Urothelium cell line (cell line): ENCODE results near the gene ZNF618.
"Not testable (repeated sequence)": the region's sequence is repeated elsewhere in the genome, so short reads cannot be mapped to it uniquely, and the experiment has no call there.

Source experiments
- DNase-seq: peaks from one replicate; pipeline ENCODE4 v3.0.0; 2011; ENCODE audit warnings: low spot score, mixed read lengths
- FAIRE-seq: peaks from 2 replicates; lab custom pipeline; 2011; peaks lifted over from hg19 to GRCh38; lab: Jason Lieb, UNC

The ZNF618 gene

DNA sequence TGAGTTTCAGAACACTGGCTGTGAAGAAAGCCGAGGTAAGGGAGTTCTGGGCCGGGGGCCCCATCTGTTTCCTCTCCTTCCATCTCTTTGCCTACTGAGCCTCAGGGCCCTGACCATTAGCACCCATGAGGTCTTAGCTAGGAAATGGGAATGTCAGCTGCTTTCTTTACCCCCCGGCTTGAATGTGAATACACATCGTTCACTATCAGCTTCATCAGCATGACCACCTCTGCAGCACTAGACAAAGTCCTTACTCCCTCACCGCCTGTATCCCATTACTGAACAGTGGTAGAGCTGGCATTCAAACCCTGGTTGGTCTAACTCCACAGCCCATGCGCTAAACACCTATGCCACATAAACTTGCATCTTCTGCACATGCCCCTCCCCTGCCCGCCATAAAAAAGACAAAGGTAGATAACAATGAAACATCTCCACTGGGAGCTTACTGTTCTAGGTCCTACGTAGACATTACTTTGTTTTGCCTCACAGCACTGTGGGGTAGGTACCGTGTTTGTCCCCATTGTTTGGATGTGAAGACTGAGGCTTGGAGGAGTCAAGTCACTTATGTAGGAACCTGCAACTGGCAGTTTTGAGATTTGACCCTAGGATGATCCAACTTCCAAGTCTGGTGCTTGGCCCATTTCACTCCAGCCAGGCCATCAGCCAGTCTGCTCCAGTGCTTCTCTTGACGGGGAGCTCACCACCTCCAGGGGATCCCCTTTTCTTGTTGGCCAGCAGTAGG lies 108.7 kb downstream of the ZNF618 start:
- FAIRE-seq, result no peak
- no peak for DNase-seq

- no peak for FAIRE-seq
Measured at GRCh38 chr9:113985968-113986585, 110.0 kb downstream of the ZNF618 start.

GRCh38 chr9:113986931-113987330 lies 110.8 kb downstream of the ZNF618 start:
- DNase-seq, result no peak

More at GRCh38 chr9:113985968-113986585, 110.0 kb downstream of the ZNF618 start:
- DNase-seq, result peak; percentile 20

GRCh38 chr9:113987526-113987925 lies 111.4 kb downstream of the ZNF618 start:
- FAIRE-seq (no peak), DNase-seq (no peak)

More at GRCh38 chr9:113986931-113987330, 110.8 kb downstream of the ZNF618 start:
- no peak for FAIRE-seq

GRCh38 chr9:113988385-113989016 lies 112.4 kb downstream of the ZNF618 start:
- DNase-seq (no peak), FAIRE-seq (no peak)

DNA sequence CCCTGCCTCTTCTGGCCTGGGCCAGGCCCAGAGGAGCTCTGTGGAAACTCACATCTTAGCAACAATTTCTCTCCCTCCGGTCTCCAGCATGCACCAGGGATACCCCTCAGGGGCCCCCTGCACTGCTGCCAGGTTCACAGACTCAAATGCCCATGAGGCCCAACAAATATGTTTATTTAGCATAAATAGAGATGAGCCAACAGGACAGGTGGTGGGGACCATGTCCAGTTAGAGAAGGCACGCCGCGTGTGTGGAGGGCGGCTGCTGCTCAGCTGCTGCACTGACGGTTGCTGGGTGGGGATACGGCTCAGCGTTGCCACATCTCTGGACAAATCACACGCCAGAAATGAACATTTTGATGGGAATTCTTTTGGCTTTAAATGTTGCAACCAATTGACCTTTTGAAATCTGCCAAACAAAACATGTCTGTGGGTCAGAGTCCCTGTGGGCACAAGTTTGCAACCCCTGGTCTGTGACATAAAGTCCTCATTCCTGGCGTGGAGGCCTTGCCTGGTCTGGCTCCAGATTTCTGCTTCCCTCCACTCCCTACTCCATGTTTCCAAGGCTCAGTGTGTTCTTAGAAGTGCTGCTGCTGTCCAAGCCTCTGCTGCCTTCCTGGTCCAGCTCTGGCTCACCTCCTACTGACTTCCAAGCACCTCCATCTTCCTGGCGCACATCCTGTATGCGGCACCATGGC lies 113.1 kb downstream of the ZNF618 start:
- DNase-seq, result no peak
- no peak for FAIRE-seq

DNA sequence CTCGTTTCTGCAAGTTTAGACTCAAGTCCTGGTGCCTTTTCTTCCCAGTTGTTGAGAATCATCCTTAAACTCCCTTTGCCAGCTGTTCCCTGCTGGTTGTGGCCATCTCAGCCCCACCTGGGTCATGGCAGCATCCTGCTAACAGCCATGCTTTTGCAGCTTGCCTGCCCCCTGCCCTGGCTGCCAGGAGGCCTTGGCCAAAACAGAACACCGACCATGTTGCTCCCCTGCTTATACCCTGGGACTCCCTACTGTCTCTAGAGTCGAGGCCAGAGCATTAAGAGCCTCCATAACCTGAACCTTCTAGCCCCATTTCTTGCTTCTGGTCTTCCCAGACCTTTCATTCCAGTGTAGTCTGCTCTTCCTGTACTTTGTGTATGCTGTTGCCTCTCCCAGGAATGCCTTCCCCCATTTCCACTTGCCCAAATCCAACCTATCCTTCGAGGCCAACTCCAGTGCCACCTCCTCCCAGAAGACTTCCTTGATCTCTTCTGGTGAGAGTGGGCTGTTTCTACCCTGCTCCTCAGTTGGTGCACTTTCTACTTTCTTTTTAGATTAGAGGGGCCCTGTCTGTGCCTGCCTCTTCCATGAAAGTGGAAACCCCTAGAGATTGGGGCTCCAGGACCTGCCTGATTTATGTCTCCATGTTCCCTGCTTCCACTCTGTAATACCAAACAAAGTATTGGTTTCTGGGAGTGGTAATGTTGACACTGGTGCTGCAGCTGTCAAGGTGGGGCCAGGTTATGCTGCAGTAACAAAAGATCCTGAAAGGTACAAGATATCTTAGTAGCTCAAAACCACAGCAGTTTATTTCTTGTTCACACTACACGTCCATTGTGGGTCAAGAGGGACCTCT lies 113.8 kb downstream of the ZNF618 start:
- no peak for FAIRE-seq
- DNase-seq, result no peak

- FAIRE-seq (no peak), DNase-seq (no peak)
Measured at GRCh38 chr9:113990570-113990907, 114.4 kb downstream of the ZNF618 start.

DNA sequence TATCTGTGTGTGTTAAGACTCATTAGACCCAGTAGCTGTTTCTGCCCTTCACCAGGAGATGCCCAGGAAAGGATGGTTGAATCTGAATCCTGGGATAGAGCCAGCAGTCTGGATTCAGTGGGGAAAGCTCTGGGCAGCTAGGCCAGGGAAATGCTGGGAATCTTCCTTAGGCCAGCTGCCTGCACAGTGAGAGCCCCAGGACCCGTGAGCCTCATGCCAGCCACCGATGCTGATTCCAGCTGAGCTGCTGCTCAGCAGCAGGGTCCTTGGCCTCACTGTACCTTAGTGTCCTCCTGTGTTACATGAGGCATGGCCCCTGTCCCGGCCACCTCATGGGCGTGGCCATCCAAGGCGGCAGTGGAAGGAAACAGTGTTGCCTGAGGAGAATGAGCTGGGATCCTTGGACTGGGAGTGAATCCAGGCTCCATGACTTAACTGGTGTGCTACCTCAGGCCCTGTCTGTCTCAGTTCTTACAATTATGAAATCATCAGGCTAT lies 114.9 kb downstream of the ZNF618 start:
- FAIRE-seq (no peak), DNase-seq (no peak)

DNA sequence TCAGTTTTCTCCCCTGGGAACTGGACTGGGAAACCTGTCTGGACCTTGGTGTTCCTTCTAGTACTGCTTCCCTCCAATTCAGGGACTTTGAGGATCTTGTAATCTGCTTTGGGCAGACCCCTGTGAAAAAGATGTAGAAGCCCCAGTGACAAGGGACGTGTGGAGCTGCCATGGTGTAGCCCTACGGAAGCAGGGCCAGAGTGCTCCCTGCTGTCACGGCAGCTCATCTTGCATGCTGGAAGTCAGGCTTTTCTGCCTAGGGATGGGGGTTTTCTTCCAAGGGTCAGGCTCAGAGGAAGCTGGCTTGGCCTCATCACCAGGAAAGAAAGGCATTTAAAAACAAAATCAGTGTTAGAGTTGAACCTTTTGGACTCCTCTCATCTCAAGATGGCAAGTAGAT lies 115.6 kb downstream of the ZNF618 start:
- no peak for FAIRE-seq
- no peak for DNase-seq

DNA sequence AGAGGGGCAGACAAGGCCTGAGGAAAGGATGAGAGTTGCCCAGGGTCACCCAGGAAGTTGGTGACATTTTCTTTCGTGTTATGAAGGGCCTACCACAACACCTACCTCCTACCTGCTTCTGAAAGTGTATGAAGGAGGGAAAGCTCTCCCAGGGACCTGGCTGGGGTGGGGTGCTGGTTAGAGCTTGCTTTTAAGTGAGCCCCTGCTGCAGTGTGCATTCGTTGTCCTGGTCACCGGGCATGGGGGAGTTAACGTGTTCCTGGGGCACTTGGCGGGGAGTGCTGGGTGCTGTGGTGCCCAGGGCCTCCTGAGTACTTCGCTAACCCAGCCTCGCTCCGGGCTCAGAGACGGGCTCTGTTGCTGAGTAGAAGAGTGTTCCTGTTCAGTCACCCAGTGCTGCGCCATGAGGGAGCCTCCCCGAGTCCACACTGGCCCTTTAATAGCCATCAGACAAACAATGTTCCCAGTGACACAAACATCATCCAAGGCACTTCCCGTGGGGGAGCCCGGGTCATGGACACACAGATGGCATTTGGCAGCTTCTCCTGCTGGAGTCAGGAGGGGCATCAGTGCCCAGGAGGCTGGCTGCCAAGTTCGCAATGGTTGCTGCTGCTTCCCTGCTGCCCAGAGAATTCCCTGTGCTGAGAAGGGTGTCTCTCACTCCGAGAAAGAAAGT lies 116.3 kb downstream of the ZNF618 start:
- no peak for FAIRE-seq
- no peak for DNase-seq

DNA sequence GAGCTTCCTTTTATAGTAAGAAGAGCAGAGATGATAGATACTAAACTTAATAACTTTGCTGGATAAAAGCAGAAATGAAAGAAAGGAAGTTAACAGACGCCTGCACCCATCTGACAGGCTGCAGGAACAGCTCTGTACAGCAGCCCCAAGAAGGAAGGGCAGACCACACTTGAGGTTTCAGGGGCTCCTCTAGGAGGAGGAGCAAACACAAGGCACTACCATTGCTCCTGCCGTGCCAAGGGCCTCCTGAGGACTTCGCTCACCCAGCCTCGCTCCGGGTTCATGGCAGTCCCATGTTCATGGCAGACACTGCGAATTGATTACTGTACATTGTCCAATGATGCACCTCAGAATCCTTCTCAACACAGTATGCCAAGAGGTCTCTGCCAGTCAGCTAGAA lies 116.9 kb downstream of the ZNF618 start:
- FAIRE-seq (no peak), DNase-seq (no peak)

GRCh38 chr9:113993838-113994540 lies 117.9 kb downstream of the ZNF618 start:
- no peak for FAIRE-seq

DNA sequence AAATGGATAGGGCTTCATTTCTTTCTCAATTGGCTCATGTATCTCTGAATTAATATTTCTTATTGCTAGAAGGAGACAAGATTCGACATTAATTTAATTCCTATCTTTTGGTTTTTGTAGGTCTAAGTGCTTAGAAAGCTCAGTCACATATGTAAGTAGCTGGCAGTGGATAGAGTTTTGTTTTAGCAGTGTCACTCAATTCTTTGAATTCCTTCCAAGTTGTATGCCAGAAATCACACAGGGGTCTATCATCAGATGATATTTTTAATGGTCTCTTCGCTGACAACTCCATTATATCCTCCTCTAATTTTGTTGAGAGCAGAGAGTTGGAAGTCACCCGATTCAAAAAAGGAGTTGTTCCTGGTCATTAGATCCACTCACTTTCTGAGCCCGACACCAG lies 119.3 kb downstream of the ZNF618 start:
- FAIRE-seq (no peak), DNase-seq (no peak)

More at GRCh38 chr9:113993838-113994540, 117.9 kb downstream of the ZNF618 start:
- no peak for DNase-seq

DNA sequence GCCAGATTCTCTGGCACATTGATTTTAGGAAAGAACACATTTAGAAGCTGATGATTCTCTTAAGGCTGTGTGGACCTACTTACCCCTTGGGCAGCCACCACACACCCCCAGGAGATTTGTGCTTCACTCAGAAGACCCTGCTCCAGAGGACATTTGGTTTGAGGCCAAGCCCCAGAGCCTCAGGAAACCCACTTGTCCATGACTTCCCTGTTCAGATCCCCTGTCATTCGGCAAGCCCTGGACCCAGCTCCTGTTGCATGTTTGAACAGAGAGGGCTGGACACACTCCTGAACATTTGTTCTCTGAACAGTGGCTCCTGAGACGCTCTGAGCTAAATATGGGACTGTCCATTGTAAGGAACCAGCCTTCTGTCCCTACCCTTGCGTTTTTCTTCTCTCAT lies 119.9 kb downstream of the ZNF618 start:
- DNase-seq (no peak), FAIRE-seq (no peak)

DNA sequence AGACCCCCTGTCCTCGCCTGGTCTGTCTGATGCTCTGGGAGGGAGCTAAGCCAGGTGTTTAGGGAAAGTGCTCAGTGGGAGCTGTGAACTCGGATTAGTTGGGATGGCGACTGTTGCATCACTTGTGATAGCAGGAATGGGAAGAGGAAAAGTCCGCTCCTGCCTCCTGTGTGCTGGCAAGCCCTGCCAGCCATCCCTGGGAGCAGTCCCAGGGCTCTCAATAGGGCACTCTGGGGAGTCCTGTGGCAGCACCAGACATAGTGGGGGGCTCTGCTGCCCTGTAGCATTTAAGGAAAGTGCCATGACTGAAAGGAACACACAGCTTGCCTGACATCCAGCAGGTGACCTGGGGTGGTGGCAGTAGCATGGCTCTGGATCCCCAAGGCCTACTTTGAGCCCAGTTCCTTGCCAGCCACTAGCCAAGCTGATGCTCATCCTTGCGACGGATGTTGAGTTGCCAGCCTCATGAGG lies 120.5 kb downstream of the ZNF618 start:
- no peak for DNase-seq
- no peak for FAIRE-seq

DNA sequence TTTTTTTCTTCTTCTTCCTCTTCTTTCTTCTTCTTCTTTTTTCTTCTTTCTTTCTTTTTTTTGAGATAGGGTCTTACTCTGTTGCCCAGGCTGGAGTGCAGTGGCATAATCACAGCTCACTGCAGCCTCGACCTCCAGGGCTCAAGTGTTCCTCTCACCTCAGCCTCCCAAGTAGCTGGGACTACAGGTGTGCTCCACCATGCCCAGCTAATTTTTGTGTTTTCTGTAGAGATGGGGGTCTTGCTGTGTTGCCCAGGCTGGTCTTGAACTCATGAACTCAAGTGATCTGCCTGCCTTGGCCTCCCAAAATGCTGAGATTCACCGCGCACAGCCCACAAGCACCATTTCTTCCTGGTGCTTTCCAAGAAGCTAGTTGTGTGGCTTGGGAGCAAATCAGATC lies 121.0 kb downstream of the ZNF618 start:
- not testable (repeated sequence) for FAIRE-seq, DNase-seq

DNA sequence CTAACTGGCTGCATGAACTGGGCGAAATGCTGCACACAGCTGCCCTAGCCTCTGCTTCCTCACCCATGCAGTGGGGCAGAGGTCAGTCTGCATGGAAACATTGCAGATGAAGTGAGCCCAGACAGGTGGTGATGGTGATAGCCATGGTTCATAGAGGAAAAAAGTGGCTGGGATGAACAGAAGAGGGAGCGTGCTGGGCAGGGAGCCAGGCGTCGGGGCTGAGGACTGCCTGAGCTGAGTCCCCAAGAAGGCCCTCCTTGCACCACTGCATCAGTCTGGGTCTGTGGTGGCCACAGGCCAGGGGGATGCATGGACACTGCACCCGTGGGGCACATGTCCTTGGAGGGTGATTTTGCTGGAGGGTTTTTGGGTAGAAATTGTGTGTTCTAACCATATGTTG lies 121.5 kb downstream of the ZNF618 start:
- FAIRE-seq, result no peak
- DNase-seq, result no peak

GRCh38 chr9:113998114-113998513 lies 122.0 kb downstream of the ZNF618 start:
- no peak for FAIRE-seq

More at GRCh38 chr9:113998114-113998513, 122.0 kb downstream of the ZNF618 start:
- no peak for DNase-seq
